HG03558 (cell line): ENCODE results near the gene ATXN7L2.

Experiments used
- ATAC-seq: cut with Tn5 transposase; IDR thresholded peaks from one replicate; pipeline ENCODE4 v1.9.1; 2021; ENCODE audit warnings: moderate number of reproducible peaks; ENCODE audit not compliant: unreplicated experiment; ENCODE audit errors: extremely low read depth

ATXN7L2 gene

GRCh38 chr1:109538827-109539555, 55.3 kb downstream of the ATXN7L2 start:
- no peak for ATAC-seq

GRCh38 chr1:109539676-109540075, 56.0 kb downstream of the ATXN7L2 start, which contains the start of gene GPR61:
Gene GPR61 (plus strand): TSS chr1:109539872. CDS start chr1:109543023, 3,151 bp downstream.
- no peak for ATAC-seq

- no peak for ATAC-seq
Measured at GRCh38 chr1:109541102-109541501, 57.4 kb downstream of the ATXN7L2 start.
